ENCODE measurements around the gene ERBB3. TPM values are rescaled to one million over a fixed set of nuclear protein-coding genes. Genes with fewer than 3 reads are reported as not detected.

The ERBB3 gene
- total and polyA plus RNA-seq, 2 of the 8 experiments (the other 6 are each of a cell fraction or from before 2014, with no cell fraction given) = 33.9 to 52.4 TPM

DNA sequence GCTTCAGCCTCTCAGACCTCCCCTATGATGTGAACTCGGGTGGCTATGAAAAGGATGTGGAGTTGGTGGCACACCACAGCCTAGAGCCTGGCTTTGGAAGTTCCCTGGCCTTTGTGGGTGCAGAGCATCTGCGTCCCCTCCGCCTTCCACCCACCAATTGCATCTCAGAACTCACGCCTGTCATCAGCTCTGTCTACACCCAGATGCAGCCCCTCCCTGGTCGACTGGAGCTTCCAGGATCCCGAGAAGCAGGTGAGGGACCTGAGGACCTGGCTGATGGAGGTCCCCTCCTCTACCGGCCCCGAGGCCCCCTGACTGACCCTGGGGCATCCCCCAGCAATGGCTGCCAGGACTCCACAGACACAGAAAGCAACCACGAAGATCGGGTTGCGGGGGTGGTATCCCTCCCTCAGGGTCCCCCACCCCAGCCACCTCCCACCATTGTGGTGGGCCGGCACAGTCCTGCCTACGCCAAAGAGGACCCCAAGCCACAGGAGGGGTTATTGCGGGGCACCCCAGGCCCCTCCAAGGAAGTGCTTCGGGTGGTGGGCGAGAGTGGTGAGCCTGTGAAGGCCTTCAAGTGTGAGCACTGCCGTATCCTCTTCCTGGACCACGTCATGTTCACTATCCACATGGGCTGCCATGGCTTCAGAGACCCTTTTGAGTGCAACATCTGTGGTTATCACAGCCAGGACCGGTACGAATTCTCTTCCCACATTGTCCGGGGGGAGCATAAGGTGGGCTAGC lies 45.2 kb upstream of the ERBB3 start:
- ChIA-PET POLR2A (ENCODE audit: partially characterized antibody) (interaction anchor here (0.6 to 2.7 kb wide), 5 partner anchors 10 to 117 kb away, joined by 3 to 11 read pairs (median 4); no protein-coding TSS in a partner anchor), CTCF (ENCODE audit: partially characterized antibody) (interaction anchor here (0.6 to 1.0 kb wide), 4 partner anchors 17 to 297 kb away, joined by 3 read pairs; no protein-coding TSS in a partner anchor)
- Histone ChIP-seq H3K14ac (ENCODE audit: insufficient read length) (no peak overlapping the region), H3K4ac (replicated peaks; ENCODE audit: insufficient read length, low read depth, low read length) (no peak overlapping the region), H3K23me2 (ENCODE audit: low read depth, low read length) (no peaks in the 10 kb centered on the region), H3K4me2 (ENCODE audit: insufficient read depth in 1 of 2, low read depth in 2 of 2, low read length in 2 of 2) (no peak overlapping the region), H2BK12ac (ENCODE audit: low read depth, low read length) (no peak overlapping the region), H3K18ac (ENCODE audit: extremely low read depth, low read length) (no peak overlapping the region), H2BK120ac (replicated peaks; ENCODE audit: low read depth, low read length) (no peak overlapping the region), H4K91ac (replicated peaks; ENCODE audit: insufficient read length, low read length) (no peak overlapping the region), H2BK5ac (ENCODE audit: low read depth, low read length) (no peak overlapping the region), H3K4me3 (ENCODE audit: extremely low read depth in 1 of 4, insufficient read depth in 2 of 4, low read depth in 3 of 4, low read length in 4 of 4) (no peak overlapping the region), H3K79me2 (ENCODE audit: control insufficient read depth in 1 of 2, insufficient read depth in 2 of 2, low read length in 2 of 2) (no peaks in the 10 kb centered on the region), H2BK20ac (ENCODE audit: low read length) (no peak overlapping the region), H2AFZ (ENCODE audit: low read length) (no peak overlapping the region), H3K56ac (replicated peaks; ENCODE audit: insufficient read length, low read depth, low read length) (no peak overlapping the region), H3K4me1 (replicated peaks in 1 of 4; ENCODE audit: control insufficient read depth in 3 of 4, insufficient read depth in 4 of 4, low read length in 3 of 4) (no peaks in the 10 kb centered on the region; a peak in 1 of 7 replicates), H2AK5ac (ENCODE audit: low read depth, low read length) (no peak overlapping the region), H3K23ac (ENCODE audit: insufficient read length) (no peak overlapping the region), H3K27me3 (replicated peaks in 1 of 4; ENCODE audit: control insufficient read depth in 3 of 4, extremely low read depth in 1 of 4, insufficient read depth in 3 of 4, low read length in 3 of 4) (no peaks in the 10 kb centered on the region), H3K9ac (replicated peaks in 1 of 4; ENCODE audit: extremely low read depth in 1 of 4, low read depth in 3 of 4, low read length in 3 of 4) (no peak overlapping the region), H2BK15ac (ENCODE audit: low read length) (no peak overlapping the region), H4K5ac (ENCODE audit: insufficient read length, low read depth, low read length) (no peak overlapping the region), H4K20me1 (replicated peaks in 1 of 2; ENCODE audit: control insufficient read depth in 1 of 2, insufficient read depth in 2 of 2, low read length in 2 of 2) (no peaks in the 10 kb centered on the region), H3K9me3 (ENCODE audit: insufficient read depth in 2 of 2, low read depth in 1 of 2, low read length in 1 of 2) (no peaks in the 10 kb centered on the region; a peak in 1 of 4 replicates), H3K27ac (ENCODE audit: low read depth, low read length) (no peak overlapping the region), H3K36me3 (ENCODE audit: control insufficient read depth in 2 of 4, insufficient read depth in 4 of 4, low read length in 3 of 4) (peaks cover 8 to 30% (median 24%) of the 10 kb centered on the region in 4 experiments; a peak in 7 of 8 replicates), H4K8ac (ENCODE audit: extremely low read depth, insufficient read depth, low read length) (no peak overlapping the region), H3K79me1 (ENCODE audit: low read depth, low read length) (no peaks in the 10 kb centered on the region; the same call in 1 of the 2 replicates)
- FAIRE-seq (no peak), DNase-seq (ENCODE audit: low read depth in 1 of 2, low spot score in 2 of 2) (no peak)
- WGBS, 2 experiments (ENCODE audit: extremely low coverage in 1 of 2, insufficient coverage in 1 of 2, insufficient read length in 1 of 2, insufficient replicate concordance in 2 of 2, low coverage in 1 of 2, low lambda C conversion rate in 2 of 2, missing lambda C conversion rate in 1 of 2) = 90% methylated on average over 20 of the region's 21 CpGs; no CpG with 5 or more reads in 1 of the 2 experiments
- TF ChIP-seq YY1 (IDR thresholded peaks at IDR 0.05; ENCODE audit: low read depth, low read length) (no peak), POLR2A (IDR thresholded peaks at IDR 0.05; ENCODE audit: control extremely low read depth in 1 of 2, low read depth in 2 of 2, low read length in 2 of 2) (no peak), RBBP5 (IDR thresholded peaks at IDR 0.05; ENCODE audit: borderline replicate concordance, low read depth, low read length) (no peak), GABPA (IDR thresholded peaks at IDR 0.05; ENCODE audit: borderline replicate concordance, insufficient read depth, low read length) (no peak), CHD2 (IDR thresholded peaks at IDR 0.05; ENCODE audit: low read length) (no peak), PHF8 (conservative IDR thresholded peaks at IDR 0.05; ENCODE audit: low read depth, low read length) (no peak), RFX5 (IDR thresholded peaks at IDR 0.05; ENCODE audit: borderline replicate concordance, low read depth, low read length) (no peak), KDM5A (IDR thresholded peaks at IDR 0.05; ENCODE audit: low read length) (no peak), JUN (IDR thresholded peaks at IDR 0.05; ENCODE audit: low read depth, low read length) (no peak), CREB1 (IDR thresholded peaks at IDR 0.05) (no peak)
- TF ChIP-seq, protein P1, sequence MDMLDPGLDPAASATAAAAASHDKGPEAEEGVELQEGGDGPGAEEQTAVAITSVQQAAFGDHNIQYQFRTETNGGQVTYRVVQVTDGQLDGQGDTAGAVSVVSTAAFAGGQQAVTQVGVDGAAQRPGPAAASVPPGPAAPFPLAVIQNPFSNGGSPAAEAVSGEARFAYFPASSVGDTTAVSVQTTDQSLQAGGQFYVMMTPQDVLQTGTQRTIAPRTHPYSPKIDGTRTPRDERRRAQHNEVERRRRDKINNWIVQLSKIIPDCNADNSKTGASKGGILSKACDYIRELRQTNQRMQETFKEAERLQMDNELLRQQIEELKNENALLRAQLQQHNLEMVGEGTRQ (IDR thresholded peaks at IDR 0.05; ENCODE audit: low read length) = no peak

Measured in H1 (cell line).